T follicular helper cell (primary cell): ENCODE results near the gene ASF1B.
"Not testable (repeated sequence)": the region's sequence is repeated elsewhere in the genome, so short reads cannot be mapped to it uniquely, and the experiment has no call there.

Source experiments
- DNase-seq: peaks from one replicate; pipeline ENCODE4 v3.0.0-alpha.2; 2020; ENCODE audit warnings: low read depth
- total RNA-seq, 2 experiments: gene quantifications; one replicate each; lab custom pipeline; 2026; lab: John Stamatoyannopoulos, UW

ASF1B gene
- total RNA-seq = 1.7 to 2.0 reads per million in 2 experiments

DNA sequence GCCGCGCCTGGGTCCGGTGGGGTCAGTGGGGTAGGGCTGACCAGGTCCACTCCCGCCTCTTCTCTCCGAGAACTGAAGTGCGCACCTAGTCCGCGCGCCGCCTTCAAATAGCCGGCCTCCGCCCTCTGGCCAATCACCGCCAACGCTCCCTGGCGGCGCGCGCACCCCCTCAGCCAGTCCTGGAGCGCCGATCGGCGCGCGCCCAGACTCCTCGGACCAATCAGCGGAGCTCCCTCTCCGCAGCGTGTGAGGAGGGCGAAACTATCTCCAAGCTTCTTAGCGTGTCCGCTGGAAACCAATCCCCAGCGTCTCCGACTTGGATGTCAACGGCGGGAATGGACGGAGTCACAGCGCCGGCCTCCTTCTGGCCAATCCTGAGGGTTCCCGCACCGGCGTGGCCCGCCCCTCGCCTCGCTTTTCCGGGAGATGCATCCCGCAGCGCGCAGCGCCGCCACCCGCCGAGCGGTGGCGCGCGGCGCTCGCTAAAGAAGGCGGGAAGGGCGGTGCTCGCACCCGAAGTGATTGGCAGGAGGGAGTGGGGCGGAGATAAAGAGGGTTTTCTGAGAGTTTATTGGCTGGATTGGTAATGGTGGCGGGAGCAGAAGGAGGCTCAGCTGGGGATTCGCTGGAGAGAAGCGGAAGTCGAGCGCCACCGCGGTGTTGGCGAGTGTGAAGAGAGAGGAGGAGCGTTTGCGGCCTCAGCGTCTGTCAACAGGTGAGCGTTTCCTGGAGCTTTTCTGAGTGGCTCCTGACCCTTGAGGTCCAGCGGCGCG lies at the start of gene ASF1B:
Gene ASF1B (minus strand): TSS at position 81 of the 773 bp plus-strand sequence. CDS start 133 bp downstream, outside the sequence.
- peak; percentile 95 for DNase-seq

DNA sequence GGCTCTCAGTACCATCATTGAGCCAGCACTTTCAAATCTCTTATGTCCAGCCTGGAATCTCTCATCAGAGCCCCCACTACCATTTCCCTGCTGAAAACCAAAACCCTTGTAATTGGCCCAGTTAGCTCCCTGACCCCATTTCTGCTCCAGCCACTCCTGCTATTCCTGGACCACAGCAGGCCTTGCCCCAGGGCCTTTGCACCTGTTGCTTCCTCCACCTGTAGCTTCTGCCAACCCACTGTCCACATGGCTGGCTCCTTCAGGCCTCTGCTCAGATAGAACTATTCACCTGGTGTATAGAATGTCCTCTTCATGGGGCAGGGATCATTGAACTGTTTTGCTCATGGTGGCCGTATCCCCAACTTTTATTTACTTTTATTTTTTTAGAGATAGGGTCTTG lies 49.3 kb upstream of the ASF1B start:
- not testable (repeated sequence) for DNase-seq

DNA sequence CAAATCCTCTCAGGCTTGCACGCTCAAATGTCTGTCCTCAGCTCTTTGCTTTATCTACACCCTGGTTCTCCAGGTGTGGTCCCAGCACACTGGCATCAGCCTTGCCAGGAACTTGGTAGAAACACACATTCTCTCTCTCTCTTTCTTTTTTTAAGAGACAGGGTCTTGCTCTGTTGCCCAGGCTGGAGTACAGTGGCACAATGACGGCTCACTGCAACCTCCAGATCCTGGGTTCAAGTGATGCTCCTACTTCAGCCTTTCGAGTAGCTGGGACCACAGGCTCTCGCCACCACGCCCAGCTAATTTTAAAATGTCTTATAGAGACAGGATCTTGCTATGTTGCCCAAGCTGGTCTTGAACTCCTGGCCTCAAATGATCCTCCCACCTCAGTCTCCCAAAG lies 48.8 kb upstream of the ASF1B start:
- no peak for DNase-seq

DNA sequence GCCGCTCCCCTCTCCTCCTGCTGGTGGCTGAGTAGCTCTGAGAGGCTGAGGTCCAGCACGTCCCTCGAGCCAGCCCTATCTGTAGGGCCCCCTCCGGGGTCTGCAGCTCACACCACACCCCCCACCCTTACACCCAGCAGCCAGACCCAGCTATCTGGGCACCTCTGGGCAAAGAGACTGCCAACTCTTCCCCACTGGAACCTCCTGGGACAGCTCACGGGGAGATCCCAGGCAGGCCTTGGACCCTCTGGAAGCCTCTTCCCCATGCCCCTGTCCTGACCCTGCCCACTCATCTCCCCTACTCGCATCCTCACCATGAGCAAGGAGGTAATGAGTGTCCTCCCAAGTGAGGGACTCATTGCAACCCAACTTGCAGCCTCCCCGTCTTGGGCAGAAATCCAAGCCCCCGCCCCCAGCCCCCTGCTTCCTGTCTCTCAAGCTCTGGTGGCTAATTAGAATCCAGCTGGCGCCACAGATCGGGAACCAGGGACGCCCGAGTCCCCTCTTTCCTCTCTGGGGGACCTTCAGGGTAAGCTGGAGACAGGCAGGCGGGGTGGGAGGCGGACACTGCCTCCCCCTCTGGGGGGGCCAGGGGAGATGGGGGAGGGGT lies 47.5 kb upstream of the ASF1B start:
- no peak for DNase-seq

GRCh38 chr19:14182476-14182875 lies 46.1 kb upstream of the ASF1B start:
- no peak for DNase-seq

DNA sequence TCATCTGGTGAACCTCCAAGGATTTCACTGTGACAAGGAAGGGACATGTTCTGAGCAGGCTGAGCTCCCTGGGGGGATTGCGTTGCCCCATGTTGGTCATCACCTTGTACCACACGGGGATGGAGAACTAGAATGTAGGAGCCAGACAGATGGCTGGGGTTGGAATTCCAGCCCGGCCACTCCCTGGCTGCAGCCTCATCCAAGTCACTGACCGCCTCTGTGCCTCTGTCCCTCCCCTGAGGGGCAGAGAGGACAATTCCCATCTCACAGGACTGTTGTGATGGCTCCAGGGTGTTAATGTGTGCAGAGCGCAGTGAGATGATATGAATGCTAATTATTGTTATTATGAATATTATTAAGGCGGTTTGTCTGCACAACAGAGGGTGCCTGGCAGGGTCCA lies 45.5 kb upstream of the ASF1B start:
- no peak for DNase-seq

DNA sequence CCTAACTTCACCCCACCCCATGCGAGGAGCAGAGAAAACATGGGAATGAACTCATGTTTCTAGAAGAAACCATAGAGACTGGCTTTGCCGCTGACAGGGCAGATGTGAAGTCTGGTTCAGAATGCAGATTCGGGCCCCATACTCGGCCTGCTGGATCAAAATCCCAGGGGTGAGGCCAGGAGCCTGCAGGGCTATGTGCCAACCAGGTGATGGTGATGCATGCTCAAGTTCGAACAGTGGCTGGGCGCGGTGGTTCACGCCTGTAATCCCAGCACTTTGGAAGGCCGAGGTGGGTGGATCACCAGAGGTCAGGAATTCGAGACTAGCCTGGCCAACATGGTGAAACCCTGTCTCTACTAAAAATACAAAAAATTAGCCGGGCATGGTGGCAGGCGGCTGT lies 44.8 kb upstream of the ASF1B start:
- DNase-seq = not testable (repeated sequence)

- DNase-seq = no peak
These were observed 41.2 kb upstream of the ASF1B start for GRCh38 chr19:14177496-14178074.

- DNase-seq = no peak
These were observed 39.0 kb upstream of the ASF1B start for GRCh38 chr19:14175351-14175792.

DNA sequence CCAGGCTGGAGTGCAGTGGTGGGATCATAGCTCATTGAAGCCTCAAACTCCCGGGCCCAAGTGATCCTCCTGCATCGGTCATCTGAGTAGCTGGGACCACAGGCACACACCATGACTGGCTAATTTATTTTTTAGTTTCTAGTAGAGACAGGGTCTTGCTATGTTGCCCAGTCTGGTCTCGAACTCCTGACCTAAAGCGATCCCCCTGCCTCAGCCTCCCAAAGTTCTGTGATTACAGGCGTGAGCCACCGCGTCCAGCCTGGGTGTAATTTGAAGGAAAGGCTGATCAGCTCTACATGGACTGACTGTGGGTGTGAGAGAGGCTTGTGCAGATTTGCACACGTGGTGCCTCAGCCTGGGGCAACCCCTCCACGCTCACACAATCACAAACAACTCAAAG lies 38.5 kb upstream of the ASF1B start:
- DNase-seq = no peak

GRCh38 chr19:14168993-14169392 lies 32.6 kb upstream of the ASF1B start:
- no peak for DNase-seq

- DNase-seq = no peak
These were observed 32.0 kb upstream of the ASF1B start for GRCh38 chr19:14168259-14168972.

DNA sequence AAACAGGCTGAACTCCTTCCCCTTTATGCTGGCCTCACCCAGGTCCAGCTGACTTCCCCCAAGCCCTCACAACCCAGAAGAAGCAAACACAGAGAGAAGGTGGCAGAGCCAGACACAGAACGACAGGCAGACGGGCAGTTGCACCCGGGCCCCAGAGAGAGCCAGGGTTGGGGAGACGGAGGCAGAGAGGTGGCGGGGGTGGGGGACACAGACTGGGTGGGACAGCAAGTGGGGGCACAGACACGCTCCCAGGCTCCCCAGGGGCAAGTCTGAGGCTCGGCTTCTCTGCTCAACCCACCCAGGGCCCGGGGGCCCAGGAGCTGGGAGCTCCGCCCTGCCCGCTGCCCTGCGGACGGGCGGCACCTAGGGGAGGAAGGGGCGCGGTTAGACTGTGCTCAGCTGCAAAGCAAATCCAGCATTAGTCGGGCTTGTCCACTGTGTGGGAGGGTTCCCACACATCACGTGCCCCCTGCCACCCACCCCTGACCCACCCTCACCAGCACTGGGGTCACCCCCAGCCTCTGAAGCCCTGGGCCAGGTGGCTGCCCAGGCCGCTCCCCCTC lies 31.3 kb upstream of the ASF1B start:
- DNase-seq = no peak

DNA sequence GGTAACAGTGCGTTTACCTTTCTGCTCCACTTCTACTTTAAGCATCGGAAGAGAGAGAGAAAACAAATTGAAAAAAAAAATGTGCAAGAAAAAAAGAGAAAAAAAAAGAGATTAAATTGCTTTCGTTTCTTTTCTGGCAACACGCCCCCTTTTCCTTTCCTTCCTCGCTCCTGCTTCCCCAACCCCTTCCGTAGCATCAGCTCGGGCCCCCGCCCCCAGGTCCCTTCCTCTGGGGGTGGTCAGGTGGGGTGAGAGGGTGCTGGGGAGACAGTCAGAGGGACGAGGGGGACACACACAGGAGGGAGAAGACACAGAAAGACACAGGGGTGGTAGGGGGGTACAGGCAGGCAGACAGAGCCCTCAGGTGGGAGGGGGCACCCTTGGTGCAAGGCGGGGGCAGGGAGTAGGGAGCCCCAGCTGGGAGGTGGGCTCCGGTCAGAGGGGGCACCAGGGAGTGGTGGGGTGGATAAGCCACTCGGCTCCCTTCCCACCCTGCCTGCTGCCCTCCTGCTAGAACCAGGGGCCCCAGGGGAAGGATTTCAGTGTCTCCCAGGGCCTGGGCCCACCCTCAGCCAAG lies 30.7 kb upstream of the ASF1B start:
- DNase-seq = no peak

DNA sequence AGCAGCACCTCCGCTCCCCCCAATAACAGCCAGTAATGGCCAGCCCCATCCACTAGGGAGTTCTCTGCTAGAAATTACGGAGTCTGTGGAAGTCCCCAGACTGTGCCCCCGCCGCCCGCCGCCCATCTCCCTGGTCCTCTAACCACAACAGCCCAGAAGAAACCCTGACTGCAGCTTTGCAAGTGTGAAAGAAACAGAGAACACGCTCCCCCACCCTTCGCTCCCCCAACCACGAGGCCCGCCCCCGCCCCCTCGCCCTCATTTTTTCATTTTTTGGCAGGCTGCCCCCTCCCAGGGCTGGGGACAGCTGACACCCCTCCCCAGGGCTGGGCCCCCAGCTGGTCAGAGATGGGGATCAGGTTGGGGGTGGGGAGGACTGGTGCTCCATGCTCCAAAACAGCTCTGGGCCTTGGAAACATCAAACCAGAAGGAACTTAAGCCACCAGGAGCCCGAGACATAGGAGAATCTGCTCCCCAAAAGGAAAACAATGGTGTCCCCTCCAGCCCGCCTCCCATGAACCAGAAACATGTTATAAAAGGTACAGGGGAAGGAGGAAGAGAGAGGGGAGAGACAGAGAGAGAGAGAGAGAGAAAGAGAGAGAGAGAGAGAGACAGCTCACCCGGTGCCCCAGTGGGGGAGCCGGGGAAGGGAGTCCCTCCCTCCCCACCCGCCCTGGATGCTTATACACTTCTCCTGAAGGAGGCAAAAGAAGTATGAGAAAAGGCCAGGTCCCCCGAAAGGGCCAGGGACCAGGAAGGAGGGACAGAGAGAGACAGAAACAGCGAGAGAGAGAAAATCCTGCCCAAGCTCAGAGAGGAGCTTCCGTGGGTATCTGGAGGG lies 29.8 kb upstream of the ASF1B start:
- DNase-seq = no peak

DNA sequence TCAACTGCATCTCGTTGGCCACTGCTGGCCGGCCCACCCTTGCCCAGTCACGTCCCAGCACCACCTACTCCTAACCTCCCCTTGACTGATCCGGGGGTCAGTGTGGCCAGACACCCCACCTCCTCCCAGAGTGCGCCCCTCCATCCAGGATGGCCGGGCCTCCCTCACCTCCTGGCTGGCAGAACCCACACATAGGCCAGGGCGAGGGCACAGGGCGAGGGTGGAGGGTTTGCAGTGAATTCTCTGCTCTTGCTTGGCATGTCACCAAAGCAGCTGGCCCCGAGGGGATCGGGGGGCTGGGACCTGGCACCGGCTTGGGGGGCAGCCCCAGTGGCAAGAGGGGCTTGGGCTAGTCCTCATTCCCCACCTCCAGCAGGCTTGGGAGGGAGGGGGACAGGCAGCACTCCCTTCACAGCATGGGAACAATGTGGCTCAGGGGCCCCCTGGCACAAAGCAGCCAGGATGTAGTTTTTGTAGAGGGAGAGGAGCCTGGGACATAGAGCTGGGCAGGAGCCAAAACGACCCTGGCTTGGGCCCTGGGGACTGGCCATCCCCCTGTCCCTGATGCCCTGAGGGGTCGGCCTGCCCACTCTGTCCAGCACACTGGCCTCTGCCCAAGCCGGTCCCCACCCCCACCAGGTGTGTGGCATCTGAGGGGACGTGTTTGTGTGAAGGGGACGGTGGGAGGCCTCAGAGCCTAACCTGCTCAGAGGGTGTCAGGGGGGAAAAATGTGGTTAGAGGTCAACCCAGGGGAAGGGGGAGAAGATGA lies 28.5 kb upstream of the ASF1B start:
- DNase-seq = no peak

DNA sequence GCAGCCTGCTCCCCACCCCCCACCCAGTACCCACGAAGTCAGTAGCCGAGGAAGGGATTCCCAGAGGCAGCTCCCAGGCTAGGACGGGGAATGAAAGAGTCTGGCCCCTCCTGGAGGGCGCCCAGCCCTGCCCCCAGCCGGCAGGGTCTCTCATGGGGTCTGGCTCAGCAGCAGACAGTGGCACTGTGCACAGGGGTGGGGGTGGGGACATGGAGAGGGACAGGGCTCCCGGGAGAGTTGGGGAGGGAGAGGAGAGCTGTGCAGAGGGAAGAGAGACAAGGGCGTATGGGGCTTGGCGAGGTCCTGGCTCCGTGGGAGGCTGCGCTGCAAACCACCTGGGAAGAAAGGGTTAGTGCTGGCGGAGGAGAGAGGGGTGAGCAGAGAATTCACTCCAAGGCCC lies 27.7 kb upstream of the ASF1B start:
- no peak for DNase-seq

- DNase-seq = no peak
These were observed 26.5 kb upstream of the ASF1B start for GRCh38 chr19:14162871-14163297.

GRCh38 chr19:14161305-14161704 lies 24.9 kb upstream of the ASF1B start:
- no peak for DNase-seq
